H1 (cell line): ENCODE results near the gene DNAJC24. TPM values are rescaled to one million over a fixed set of nuclear protein-coding genes. Genes with fewer than 3 reads are reported as not detected.

Source experiments
- CTCF ChIA-PET: fragments of 300-600 bp; sonication (Branson Sonifier 250); formaldehyde crosslinking; loops from one replicate; lab custom pipeline; 2021; ENCODE audit not compliant: partially characterized antibody; lab: Charles Lee
- POLR2A ChIA-PET: fragments of 300-600 bp; sonication (Branson Sonifier 250); formaldehyde crosslinking; loops from one replicate; lab custom pipeline; 2021; ENCODE audit warnings: inconsistent platforms; ENCODE audit not compliant: partially characterized antibody; lab: Charles Lee
- DNase-seq, 2 experiments: peaks; one replicate each; pipeline versions ENCODE4 v3.0.0 to v3.0.0-alpha.2; 2010 to 2022; ENCODE audit warnings: low spot score in 2 of 2, low read depth in 1 of 2, mixed read lengths in 1 of 2
- FAIRE-seq: peaks from 2 replicates; lab custom pipeline; 2011; peaks lifted over from hg19 to GRCh38; lab: Jason Lieb, UNC
- H2AFZ ChIP-seq: 2 replicates; pipeline ENCODE4 v1.8.1; 2012; ENCODE audit warnings: low read length, inconsistent platforms
- H2AK5ac ChIP-seq: 2 replicates; pipeline ENCODE4 v1.6.1; 2013; ENCODE audit warnings: low read depth, low read length
- H2BK120ac ChIP-seq: replicated peaks from 2 replicates; pipeline ENCODE3; 2013; ENCODE audit warnings: low read depth, low read length, inconsistent platforms
- H2BK12ac ChIP-seq: 2 replicates; pipeline ENCODE4 v1.6.1; 2013; ENCODE audit warnings: low read depth, low read length
- H2BK15ac ChIP-seq: 2 replicates; pipeline ENCODE4 v1.6.1; 2013; ENCODE audit warnings: low read length
- H2BK20ac ChIP-seq: 2 replicates; pipeline ENCODE4 v1.6.1; 2013; ENCODE audit warnings: low read length
- H2BK5ac ChIP-seq: 2 replicates; pipeline ENCODE4 v1.6.1; 2013; ENCODE audit warnings: low read depth, low read length
- H3K14ac ChIP-seq: 2 replicates; pipeline ENCODE4 v1.6.1; 2013; ENCODE audit warnings: inconsistent platforms; ENCODE audit not compliant: insufficient read length
- H3K18ac ChIP-seq: 2 replicates; pipeline ENCODE4 v1.6.1; 2013; ENCODE audit warnings: low read length; ENCODE audit errors: extremely low read depth
- H3K23ac ChIP-seq: 2 replicates; pipeline ENCODE4 v1.6.1; 2013; ENCODE audit warnings: inconsistent platforms; ENCODE audit not compliant: insufficient read length
- H3K23me2 ChIP-seq: 2 replicates; pipeline ENCODE4 v1.6.1; 2013; ENCODE audit warnings: low read depth, low read length
- H3K27ac ChIP-seq: 2 replicates; pipeline ENCODE4 v1.6.1; 2011; ENCODE audit warnings: low read depth, low read length, inconsistent platforms
- H3K27me3 ChIP-seq, 4 experiments: replicated peaks in 1 of 4; 1 replicate in 1 of 4; 2 replicates in 3 of 4; pipeline versions ENCODE4 v1.6.1 to v1.8.1; 2011 to 2013; ENCODE audit warnings: low read length in 3 of 4, mild to moderate bottlenecking in 3 of 4, inconsistent platforms in 2 of 4, mixed read lengths in 2 of 4, moderate library complexity in 1 of 4; ENCODE audit not compliant: control insufficient read depth in 3 of 4, insufficient read depth in 3 of 4; ENCODE audit errors: extremely low read depth in 1 of 4
- H3K36me3 ChIP-seq, 4 experiments: 2 replicates each; pipeline versions ENCODE4 v1.6.1 to v1.8.1; 2011 to 2013; ENCODE audit warnings: mild to moderate bottlenecking in 4 of 4, low read length in 3 of 4, moderate library complexity in 2 of 4, control low read depth in 1 of 4, inconsistent platforms in 1 of 4; ENCODE audit not compliant: insufficient read depth in 4 of 4, control insufficient read depth in 2 of 4
- H3K4ac ChIP-seq: replicated peaks from 2 replicates; pipeline ENCODE3; 2013; ENCODE audit warnings: low read length, low read depth, mixed read lengths, inconsistent platforms; ENCODE audit not compliant: insufficient read length
- H3K4me1 ChIP-seq, 4 experiments: replicated peaks in 1 of 4; 1 replicate in 1 of 4; 2 replicates in 3 of 4; pipeline versions ENCODE4 v1.6.1 to v1.8.1; 2011 to 2013; ENCODE audit warnings: low read length in 3 of 4, inconsistent platforms in 2 of 4, mixed read lengths in 1 of 4; ENCODE audit not compliant: insufficient read depth in 4 of 4, control insufficient read depth in 3 of 4
- H3K4me2 ChIP-seq, 2 experiments: 2 replicates each; pipeline versions ENCODE4 v1.6.1 to v1.8.1; 2011 to 2013; ENCODE audit warnings: low read depth in 2 of 2, low read length in 2 of 2, control low read depth in 1 of 2, inconsistent platforms in 1 of 2, mild to moderate bottlenecking in 1 of 2; ENCODE audit not compliant: insufficient read depth in 1 of 2
- H3K4me3 ChIP-seq, 4 experiments: fragments of 200-600, 300-600 bp in 1 of 4; sonication (generic), shearing (Covaris generic), sonication (Bioruptor Twin) in 1 of 4; 2 replicates each; pipeline versions ENCODE4 v1.5.1 to v1.8.1; 2011 to 2016; ENCODE audit warnings: low read length in 4 of 4, low read depth in 3 of 4, control low read depth in 2 of 4, inconsistent platforms in 2 of 4, mild to moderate bottlenecking in 2 of 4, mixed read lengths in 1 of 4, moderate library complexity in 1 of 4; ENCODE audit not compliant: insufficient read depth in 2 of 4; ENCODE audit errors: extremely low read depth in 1 of 4
- H3K56ac ChIP-seq: replicated peaks from 2 replicates; pipeline ENCODE3; 2013; ENCODE audit warnings: low read depth, mild to moderate bottlenecking, mixed read lengths, low read length, inconsistent platforms; ENCODE audit not compliant: insufficient read length
- H3K79me1 ChIP-seq: 2 replicates; pipeline ENCODE4 v1.6.1; 2013; ENCODE audit warnings: low read depth, low read length, control low read depth
- H3K79me2 ChIP-seq, 2 experiments: 2 replicates each; pipeline versions ENCODE4 v1.6.1 to v1.8.1; 2012 to 2013; ENCODE audit warnings: low read length in 2 of 2, mild to moderate bottlenecking in 2 of 2, inconsistent platforms in 1 of 2; ENCODE audit not compliant: insufficient read depth in 2 of 2, control insufficient read depth in 1 of 2
- H3K9ac ChIP-seq, 4 experiments: replicated peaks in 1 of 4; 1 replicate in 1 of 4; 2 replicates in 3 of 4; pipeline versions ENCODE4 v1.6.1 to v1.8.1; 2011 to 2013; ENCODE audit warnings: low read depth in 3 of 4, low read length in 3 of 4, control low read depth in 2 of 4, mild to moderate bottlenecking in 2 of 4, moderate library complexity in 2 of 4, inconsistent platforms in 1 of 4; ENCODE audit errors: extremely low read depth in 1 of 4
- H3K9me3 ChIP-seq, 2 experiments: 2 replicates each; pipeline versions ENCODE4 v1.6.1 to v1.8.1; 2012 to 2013; ENCODE audit warnings: mild to moderate bottlenecking in 2 of 2, moderate library complexity in 2 of 2, control low read depth in 1 of 2, inconsistent platforms in 1 of 2, low read depth in 1 of 2, low read length in 1 of 2, mixed read lengths in 1 of 2; ENCODE audit not compliant: insufficient read depth in 2 of 2
- H4K20me1 ChIP-seq, 2 experiments: replicated peaks in 1 of 2; 2 replicates each; pipeline versions ENCODE3 to v1.8.1; 2011 to 2013; ENCODE audit warnings: inconsistent platforms in 2 of 2, low read length in 2 of 2, mild to moderate bottlenecking in 1 of 2; ENCODE audit not compliant: insufficient read depth in 2 of 2, control insufficient read depth in 1 of 2
- H4K5ac ChIP-seq: 2 replicates; pipeline ENCODE4 v1.6.1; 2013; ENCODE audit warnings: low read length, low read depth, mixed read lengths, inconsistent platforms; ENCODE audit not compliant: insufficient read length
- H4K8ac ChIP-seq: 2 replicates; pipeline ENCODE4 v1.8.0; 2013; ENCODE audit warnings: mild to moderate bottlenecking, moderate library complexity, low read length, inconsistent platforms; ENCODE audit not compliant: insufficient read depth; ENCODE audit errors: extremely low read depth
- H4K91ac ChIP-seq: replicated peaks from 2 replicates; pipeline ENCODE3; 2013; ENCODE audit warnings: low read length, mixed read lengths, inconsistent platforms; ENCODE audit not compliant: insufficient read length
- CBX5 ChIP-seq: fragments of 300-800, 300-1000 bp; sonication (generic); IDR thresholded peaks from 2 replicates; pipeline ENCODE4 v1.7.1; 2016; ENCODE audit warnings: antibody characterized with exemption, low read length, low read depth
- CHD1 ChIP-seq: IDR thresholded peaks from 2 replicates; pipeline ENCODE4 v1.6.1; 2012; ENCODE audit warnings: low read depth, low read length, improper control_type of control experiment
- E2F6 ChIP-seq: IDR thresholded peaks from 2 replicates; pipeline ENCODE4 v1.6.1; 2012; ENCODE audit warnings: inconsistent platforms
- HDAC2 ChIP-seq, 2 experiments: fragments of 300-600 bp in 1 of 2; sonication (generic) in 1 of 2; IDR thresholded peaks; 2 replicates each; pipeline ENCODE4 v1.6.1; 2011 to 2012; ENCODE audit warnings: low read depth in 2 of 2, low read length in 2 of 2, mild to moderate bottlenecking in 2 of 2, moderate library complexity in 2 of 2, borderline replicate concordance in 1 of 2, inconsistent platforms in 1 of 2
- JUN ChIP-seq: IDR thresholded peaks from 2 replicates; pipeline ENCODE4 v1.6.1; 2011; ENCODE audit warnings: low read depth, mild to moderate bottlenecking, improper control_type of control experiment, low read length
- POLR2A ChIP-seq, 2 experiments: IDR thresholded peaks; 1 replicate in 1 of 2; 2 replicates in 1 of 2; pipeline ENCODE4 v1.6.1; 2011; ENCODE audit warnings: low read depth in 2 of 2, low read length in 2 of 2, mild to moderate bottlenecking in 2 of 2; ENCODE audit errors: control extremely low read depth in 1 of 2
- RAD21 ChIP-seq, 2 experiments: IDR thresholded peaks in 1 of 2; conservative IDR thresholded peaks in 1 of 2; 2 replicates each; pipeline ENCODE4 v1.6.1; 2011; ENCODE audit warnings: low read depth in 2 of 2, low read length in 2 of 2, improper control_type of control experiment in 1 of 2, inconsistent platforms in 1 of 2, mild to moderate bottlenecking in 1 of 2, moderate library complexity in 1 of 2
- RXRA ChIP-seq: IDR thresholded peaks from 2 replicates; pipeline ENCODE4 v1.6.1; 2011; ENCODE audit warnings: low read depth, mild to moderate bottlenecking, low read length, moderate library complexity; ENCODE audit not compliant: insufficient read depth
- SIN3A ChIP-seq, 2 experiments: IDR thresholded peaks in 1 of 2; conservative IDR thresholded peaks in 1 of 2; 2 replicates each; pipeline ENCODE4 v1.6.1; 2011 to 2012; ENCODE audit warnings: low read length in 2 of 2, improper control_type of control experiment in 1 of 2, low read depth in 1 of 2, mild to moderate bottlenecking in 1 of 2
- SP1 ChIP-seq: IDR thresholded peaks from 2 replicates; pipeline ENCODE4 v1.6.1; 2011; ENCODE audit warnings: low read depth, low read length
- SP4 ChIP-seq: IDR thresholded peaks from 2 replicates; pipeline ENCODE4 v1.6.1; 2012; ENCODE audit warnings: low read length, inconsistent platforms
- SUZ12 ChIP-seq: fragments of 200-600 bp; sonication (generic); IDR thresholded peaks from 2 replicates; pipeline ENCODE4 v1.6.1; 2012; ENCODE audit warnings: mild to moderate bottlenecking, inconsistent platforms, low read length, moderate library complexity, mixed read lengths
- TCF12 ChIP-seq: IDR thresholded peaks from 2 replicates; pipeline ENCODE4 v1.6.1; 2011; ENCODE audit warnings: low read depth, mild to moderate bottlenecking, low read length
- YY1 ChIP-seq: IDR thresholded peaks from 2 replicates; pipeline ENCODE4 v1.6.1; 2011; ENCODE audit warnings: low read depth, mild to moderate bottlenecking, low read length
- WGBS, 2 experiments: shearing (Covaris generic) in 1 of 2; methylation state at CpG; one replicate each; pipeline versions ENCODE4 v1.1.6 to v1.1.7; 2013 to 2015; ENCODE audit warnings: low lambda C conversion rate in 2 of 2, mixed read lengths in 2 of 2, inconsistent platforms in 1 of 2, low coverage in 1 of 2, missing lambda C conversion rate in 1 of 2; ENCODE audit not compliant: insufficient replicate concordance in 2 of 2, insufficient coverage in 1 of 2, insufficient read length in 1 of 2; ENCODE audit errors: extremely low coverage in 1 of 2, missing lambda C conversion rate in 1 of 2; 5-methylcytosine and 5-hydroxymethylcytosine counted together
- polyA plus RNA-seq, 7 experiments: library from polyadenylated mRNA; depleted of rRNA in 3 of 7; stranded (reverse) in 5 of 7; unstranded in 2 of 7; fragments of >200 nt in 5 of 7; fragments of 200-250 nt in 2 of 7; gene quantifications; 1 replicate in 5 of 7; 2 replicates in 1 of 7; 4 replicates in 1 of 7; pipeline versions ENCODE4 v1.2.1 to v1.2.3, GENCODE V29; 2011 to 2013; ENCODE audit warnings: missing spikeins in 2 of 7, mixed read lengths in 2 of 7
- total RNA-seq: library from RNA; stranded (reverse); fragmentation: NEBNext Ultra II Directional; extraction: Animal tissue kit (Norgen Biotek cat#: 25700); gene quantifications from 2 replicates; pipeline ENCODE4 v1.2.1, GENCODE V29; 2021

DNAJC24 gene
- total and polyA plus RNA-seq, 2 of the 8 experiments (the other 6 are each of a cell fraction or from before 2014, with no cell fraction given) = 7.2 to 21.1 TPM

- no peak overlapping the region for H2BK12ac ChIP-seq
- FAIRE-seq = no peak
- H3K23me2 ChIP-seq = no peaks in the 10 kb centered on the region
- H3K4ac ChIP-seq = no peak overlapping the region
- H3K79me2 ChIP-seq = no peaks in the 10 kb centered on the region
- H2AK5ac ChIP-seq = no peak overlapping the region
- H3K27ac ChIP-seq = no peak overlapping the region
- no peaks in the 10 kb centered on the region for H3K4me1 ChIP-seq
- H3K79me1 ChIP-seq = no peaks in the 10 kb centered on the region
- ChIA-PET CTCF (interaction anchor here (0.6 to 1.2 kb wide), 2 partner anchors 16 to 750 kb away, joined by 3 read pairs; no protein-coding TSS in a partner anchor), POLR2A (no interaction called here)
- no peak overlapping the region for H3K14ac ChIP-seq
- H4K20me1 ChIP-seq = no peaks in the 10 kb centered on the region
- no peak overlapping the region for H4K91ac ChIP-seq
- H3K18ac ChIP-seq = no peak overlapping the region
- no peak overlapping the region for H3K4me3 ChIP-seq
- H2BK120ac ChIP-seq = no peak overlapping the region
- H3K56ac ChIP-seq = no peak overlapping the region
- H4K5ac ChIP-seq = no peak overlapping the region
- no peak for DNase-seq
- H2BK5ac ChIP-seq = no peak overlapping the region
- H2BK20ac ChIP-seq = no peak overlapping the region
- no peaks in the 10 kb centered on the region for H3K36me3 ChIP-seq
- H3K27me3 ChIP-seq = no peaks in the 10 kb centered on the region
- peaks cover 11 to 15% of the 10 kb centered on the region in 2 experiments; a peak in 3 of 4 replicates for H3K9me3 ChIP-seq
- no peak overlapping the region for H2BK15ac ChIP-seq
- H3K9ac ChIP-seq = no peak overlapping the region
- no peak overlapping the region for H4K8ac ChIP-seq
- H3K4me2 ChIP-seq = no peak overlapping the region
- 80% methylated on average over 2 of the region's 2 CpGs; no CpG with 5 or more reads in 1 of the 2 experiments for WGBS, 2 experiments
- H3K23ac ChIP-seq = no peak overlapping the region
- no peak overlapping the region for H2AFZ ChIP-seq
- TF ChIP-seq RXRA = no peak
- TF ChIP-seq YY1 = no peak
- TF ChIP-seq CHD1 = no peak
- TF ChIP-seq SUZ12 = no peak
- TF ChIP-seq JUN = no peak
- TF ChIP-seq SP1 = no peak
- TF ChIP-seq SP4 = no peak
- TF ChIP-seq CBX5 = no peak
- no peak for TF ChIP-seq E2F6
- TF ChIP-seq POLR2A (IDR thresholded peaks at IDR 0.05; ENCODE audit: control extremely low read depth in 1 of 2, low read depth in 2 of 2, low read length in 2 of 2) = no peak
- TF ChIP-seq SIN3A (conservative IDR thresholded peaks at IDR 0.05 in 1 of 2, IDR thresholded peaks at IDR 0.05 in 1 of 2; ENCODE audit: low read depth in 1 of 2, low read length in 2 of 2) = no peak
- TF ChIP-seq HDAC2 (IDR thresholded peaks at IDR 0.05; ENCODE audit: borderline replicate concordance in 1 of 2, low read depth in 2 of 2, low read length in 2 of 2) = no peak
- no peak for TF ChIP-seq TCF12
- TF ChIP-seq RAD21 (IDR thresholded peaks at IDR 0.05 in 1 of 2, conservative IDR thresholded peaks at IDR 0.05 in 1 of 2; ENCODE audit: low read depth in 2 of 2, low read length in 2 of 2) = no peak
These were observed 31.9 kb upstream of the DNAJC24 start for GRCh38 chr11:31337806-31338205.
